Fibroblast of villous mesenchyme (primary cell): ENCODE results near the gene RNF121. TPM values are rescaled to one million over a fixed set of nuclear protein-coding genes. Genes with fewer than 3 reads are reported as not detected.

ENCODE experiments used
- DNase-seq: peaks from one replicate; pipeline ENCODE4 v3.0.0-alpha.2; 2010; ENCODE audit warnings: low read depth
- H3K4me3 ChIP-seq: 2 replicates; pipeline ENCODE4 v1.5.1; 2011; ENCODE audit warnings: low read depth, mild to moderate bottlenecking, low read length
- CTCF ChIP-seq: IDR thresholded peaks from 2 replicates; pipeline ENCODE4 v1.5.1; 2012; ENCODE audit warnings: low read depth, mild to moderate bottlenecking, low read length; ENCODE audit not compliant: insufficient read depth
- total RNA-seq: library from RNA; depleted of rRNA; stranded (reverse); fragments of >200 nt; gene quantifications from 2 replicates; pipeline ENCODE4 v1.2.3, GENCODE V29; 2012

RNF121 gene
- total RNA-seq, 1 donor: 27.2 TPM

- no peak for TF ChIP-seq CTCF
- no peak for DNase-seq
- H3K4me3 ChIP-seq: no peak overlapping the region
Measured at GRCh38 chr11:71991494-71991893, 62.6 kb downstream of the RNF121 start.

GRCh38 chr11:71992136-71992730, 63.4 kb downstream of the RNF121 start:
- DNase-seq: no peak
- H3K4me3 ChIP-seq: no peak overlapping the region
- TF ChIP-seq CTCF: no peak

DNA sequence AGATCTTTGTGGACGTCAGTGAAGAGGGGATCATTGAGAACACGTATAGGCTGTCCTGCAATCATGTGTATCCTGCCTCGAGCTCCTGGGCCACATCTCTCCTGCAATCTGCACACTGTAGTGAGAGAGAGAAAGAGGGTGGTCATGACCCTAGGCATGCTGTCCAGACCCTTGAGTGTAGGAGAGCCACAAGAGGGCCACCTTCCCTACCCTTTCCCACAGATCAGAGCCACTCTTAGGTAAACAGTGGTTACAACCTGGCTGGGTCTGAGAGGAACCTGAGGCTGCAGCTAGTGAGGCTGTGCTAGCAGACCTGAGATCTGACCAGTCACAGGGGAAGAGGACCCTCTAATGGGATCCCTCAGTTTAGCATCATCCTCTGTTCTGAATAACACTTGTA, 65.9 kb downstream of the RNF121 start:
- no peak overlapping the region for H3K4me3 ChIP-seq
- TF ChIP-seq CTCF: no peak
- DNase-seq: no peak

GRCh38 chr11:71995726-71996291, 67.0 kb downstream of the RNF121 start:
- no peak for DNase-seq
- no peak overlapping the region for H3K4me3 ChIP-seq
- TF ChIP-seq CTCF: no peak

- no peak for TF ChIP-seq CTCF
- no peak overlapping the region for H3K4me3 ChIP-seq
- DNase-seq: no peak
Measured at GRCh38 chr11:71996517-71996916, 67.7 kb downstream of the RNF121 start.

- no peak overlapping the region for H3K4me3 ChIP-seq
- DNase-seq: no peak
- no peak for TF ChIP-seq CTCF
Measured at GRCh38 chr11:71996946-71997345, 68.1 kb downstream of the RNF121 start.

DNA sequence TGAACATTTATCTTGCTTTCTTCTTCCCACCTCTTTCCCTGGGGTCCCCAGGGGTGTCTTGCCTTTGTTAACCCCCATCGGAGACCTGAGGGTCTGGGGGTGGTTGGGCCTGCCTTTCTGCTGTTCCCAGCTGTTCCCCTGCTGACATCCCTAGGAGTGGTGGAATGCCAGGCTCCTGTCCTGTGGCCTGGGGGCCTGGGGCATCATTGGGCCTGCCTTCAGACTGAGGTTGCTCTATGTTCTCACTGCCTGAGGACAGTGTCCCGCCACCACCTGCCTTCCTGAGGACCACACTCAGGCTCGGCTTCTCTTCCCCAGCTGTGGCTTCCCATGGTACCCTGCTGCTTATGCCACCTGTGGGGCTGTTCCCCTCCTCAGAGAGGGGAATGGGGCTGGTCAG, 68.7 kb downstream of the RNF121 start:
- H3K4me3 ChIP-seq: no peak overlapping the region
- no peak for DNase-seq
- no peak for TF ChIP-seq CTCF
